Measurements from ENCODE around the gene RASAL2. TPM values are rescaled to one million over a fixed set of nuclear protein-coding genes. Genes with fewer than 3 reads are reported as not detected.

Gene RASAL2
- total and polyA plus RNA-seq, 2 of the 4 experiments (the other 2 are of a cell fraction), result 13.1 to 20.6 TPM

DNA sequence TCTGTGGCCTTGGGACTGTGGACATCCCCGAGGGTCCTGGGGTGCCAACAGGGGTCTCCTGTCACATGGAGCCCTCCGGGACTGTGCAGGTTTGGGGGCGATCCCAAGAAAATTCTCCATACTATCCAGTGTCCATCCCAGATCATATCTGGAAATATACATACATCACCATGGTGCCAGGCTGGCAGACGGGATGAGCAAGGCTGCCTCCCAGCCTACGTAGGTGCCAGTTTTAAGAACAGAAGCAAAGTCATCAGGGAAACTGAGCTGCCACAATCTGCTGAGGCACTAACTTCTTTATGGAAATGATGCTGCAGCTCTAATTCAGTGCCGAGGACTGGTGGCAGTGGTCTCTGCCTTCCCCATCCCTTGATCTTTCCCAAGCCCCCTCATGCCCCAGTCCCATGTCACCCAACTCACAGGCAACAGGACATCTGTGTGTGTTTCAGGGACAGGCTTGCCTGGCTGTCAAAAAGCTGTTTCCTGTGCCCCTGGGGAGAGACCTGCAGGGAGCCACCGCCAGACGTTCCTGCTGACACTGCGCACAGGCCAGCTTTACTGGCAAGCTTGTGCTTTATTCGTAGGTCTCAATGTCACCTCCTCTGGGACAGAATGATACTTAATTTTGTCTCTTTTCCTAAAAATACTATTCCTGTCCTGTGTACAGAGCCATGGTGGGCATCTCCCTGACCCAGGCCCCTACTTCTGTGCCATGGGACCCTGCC is 434.5 kb downstream of the RASAL2 start:
- Histone ChIP-seq H3K27ac (ENCODE audit: insufficient read depth, low read length) (no peak overlapping the region), H2BK15ac (ENCODE audit: low read depth, low read length) (no peak overlapping the region), H3K23ac (ENCODE audit: low read depth, low read length) (no peak overlapping the region), H3K18ac (ENCODE audit: low read depth, low read length) (no peak overlapping the region), H2BK120ac (ENCODE audit: low read depth, low read length) (no peak overlapping the region), H4K20me1 (ENCODE audit: insufficient read depth, low read length) (no peaks in the 10 kb centered on the region; the same call in 1 of the 2 replicates), H2AK5ac (ENCODE audit: low read depth, low read length) (peak overlapping the region; percentile 18), H3K79me1 (ENCODE audit: low read depth in 1 of 2, low read length in 2 of 2) (no peaks in the 10 kb centered on the region), H2AK9ac (replicated peaks; ENCODE audit: low read depth, low read length, poor library complexity) (no peak overlapping the region), H3K14ac (replicated peaks; ENCODE audit: low read depth, low read length) (no peak overlapping the region), H2BK20ac (ENCODE audit: low read depth, low read length) (no peak overlapping the region), H3K9ac (ENCODE audit: low read depth, low read length) (no peak overlapping the region), H4K91ac (ENCODE audit: insufficient read depth, low read depth, low read length) (no peak overlapping the region), H3K9me1 (ENCODE audit: insufficient read depth, low read length) (peaks cover 6% of the 10 kb centered on the region; the same call in 1 of the 2 replicates), H2AFZ (replicated peaks; ENCODE audit: low read length, poor library complexity) (peak overlapping the region; percentile 37), H4K8ac (ENCODE audit: low read depth in 2 of 2, low read length in 2 of 2) (no peak overlapping the region), H3K4me1 (ENCODE audit: control insufficient read depth, insufficient read depth, low read length) (peaks cover 14% of the 10 kb centered on the region), H4K5ac (ENCODE audit: low read depth, low read length) (no peak overlapping the region), H3K9me3 (ENCODE audit: control insufficient read depth, insufficient read depth, low read length) (no peaks in the 10 kb centered on the region), H3K4me3 (ENCODE audit: insufficient read depth, low read depth, low read length) (no peak overlapping the region), H2BK5ac (ENCODE audit: low read depth, low read length, poor library complexity, severe bottlenecking) (no peak overlapping the region), H3K4me2 (ENCODE audit: low read depth, low read length) (no peak overlapping the region), H3K56ac (ENCODE audit: extremely low read depth, insufficient read depth, low read length) (no peak overlapping the region), H3K36me3 (ENCODE audit: control insufficient read depth, insufficient read depth, low read length) (no peaks in the 10 kb centered on the region), H3K27me3 (ENCODE audit: control insufficient read depth, insufficient read depth, low read length) (no peaks in the 10 kb centered on the region), H3K4ac (ENCODE audit: low read depth, low read length) (no peak overlapping the region; the same call in 1 of the 2 replicates)
- in situ Hi-C loops (cut with MboI; ENCODE audit: low sequenced_read_pairs), result no loop called here
- no peak for TF ChIP-seq RCOR1 (IDR thresholded peaks at IDR 0.05; ENCODE audit: insufficient replicate concordance, low read length)
- no peak for TF ChIP-seq NFE2L2 (IDR thresholded peaks at IDR 0.05; ENCODE audit: low read depth, low read length)
- TF ChIP-seq, protein P1, sequence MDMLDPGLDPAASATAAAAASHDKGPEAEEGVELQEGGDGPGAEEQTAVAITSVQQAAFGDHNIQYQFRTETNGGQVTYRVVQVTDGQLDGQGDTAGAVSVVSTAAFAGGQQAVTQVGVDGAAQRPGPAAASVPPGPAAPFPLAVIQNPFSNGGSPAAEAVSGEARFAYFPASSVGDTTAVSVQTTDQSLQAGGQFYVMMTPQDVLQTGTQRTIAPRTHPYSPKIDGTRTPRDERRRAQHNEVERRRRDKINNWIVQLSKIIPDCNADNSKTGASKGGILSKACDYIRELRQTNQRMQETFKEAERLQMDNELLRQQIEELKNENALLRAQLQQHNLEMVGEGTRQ (IDR thresholded peaks at IDR 0.05; ENCODE audit: low read depth, low read length), result no peak
- no peak for TF ChIP-seq RFX5 (IDR thresholded peaks at IDR 0.05; ENCODE audit: low read depth, low read length)
- TF ChIP-seq, protein P2, sequence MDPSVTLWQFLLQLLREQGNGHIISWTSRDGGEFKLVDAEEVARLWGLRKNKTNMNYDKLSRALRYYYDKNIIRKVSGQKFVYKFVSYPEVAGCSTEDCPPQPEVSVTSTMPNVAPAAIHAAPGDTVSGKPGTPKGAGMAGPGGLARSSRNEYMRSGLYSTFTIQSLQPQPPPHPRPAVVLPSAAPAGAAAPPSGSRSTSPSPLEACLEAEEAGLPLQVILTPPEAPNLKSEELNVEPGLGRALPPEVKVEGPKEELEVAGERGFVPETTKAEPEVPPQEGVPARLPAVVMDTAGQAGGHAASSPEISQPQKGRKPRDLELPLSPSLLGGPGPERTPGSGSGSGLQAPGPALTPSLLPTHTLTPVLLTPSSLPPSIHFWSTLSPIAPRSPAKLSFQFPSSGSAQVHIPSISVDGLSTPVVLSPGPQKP (IDR thresholded peaks at IDR 0.05; ENCODE audit: borderline replicate concordance, low read depth, low read length), result no peak
- no peak for TF ChIP-seq SMC3 (IDR thresholded peaks at IDR 0.05; ENCODE audit: low read depth, low read length)
- TF ChIP-seq MAFK (IDR thresholded peaks at IDR 0.05; ENCODE audit: low read depth, low read length), result no peak
- no peak for TF ChIP-seq CHD1 (IDR thresholded peaks at IDR 0.05; ENCODE audit: low read depth, low read length)
- no peak for TF ChIP-seq MXI1 (IDR thresholded peaks at IDR 0.05; ENCODE audit: borderline replicate concordance, low read depth, low read length)
- no peak for TF ChIP-seq POLR2A (IDR thresholded peaks at IDR 0.05; ENCODE audit: low read depth, low read length)
- TF ChIP-seq MAZ (IDR thresholded peaks at IDR 0.05; ENCODE audit: borderline replicate concordance, low read depth, low read length), result no peak
- TF ChIP-seq BHLHE40 (IDR thresholded peaks at IDR 0.05; ENCODE audit: low read depth, low read length), result no peak
- TF ChIP-seq RAD21 (IDR thresholded peaks at IDR 0.05; ENCODE audit: low read length), result no peak
- no peak for TF ChIP-seq FOS (IDR thresholded peaks at IDR 0.05; ENCODE audit: low read depth, low read length)
- no peak for DNase-seq
- ChIA-PET POLR2A (ENCODE audit: unreplicated experiment) (no interaction called here), CTCF (interaction anchor here (0.6 kb wide), 1 partner anchor 12 kb away, joined by 3 read pairs; no protein-coding TSS in a partner anchor)
- dilution Hi-C loops (cut with HindIII; ENCODE audit: low sequenced_read_pairs, unreplicated experiment), result no loop called here
- no TSS peak for BruUV-seq (replicated peaks)
- no peak for ATAC-seq (ENCODE audit: low read depth)
- 98% methylated on average over 6 of the region's 10 CpGs; no CpG with 5 or more reads in 1 of the 2 experiments for WGBS, 2 experiments (ENCODE audit: extremely low coverage in 2 of 2, insufficient read length in 1 of 2)
- intact Hi-C loops (cut with micrococcal nuclease), result no loop called here
